Lower leg skin (tissue), 4 donors: ENCODE data around the gene BCAR3. TPM values are rescaled to one million over a fixed set of nuclear protein-coding genes. Genes with fewer than 3 reads are reported as not detected.

ENCODE experiments used
- DNase-seq, 2 donors: peaks; one replicate each; pipeline ENCODE4 v3.0.0-alpha.2; 2019; ENCODE audit warnings: low spot score in 2 of 2
- H3K4me3 ChIP-seq: fragments of 200-600 bp; sonication (generic); 2 replicates; pipeline ENCODE4 v1.5.1; 2017; ENCODE audit warnings: mild to moderate bottlenecking, low read depth; ENCODE audit not compliant: poor library complexity, severe bottlenecking
- CTCF ChIP-seq, 3 donors: fragments of 450-650 bp; IDR thresholded peaks; one replicate each; pipeline ENCODE4 v1.5.1; 2016; ENCODE audit warnings: antibody characterized with exemption in 3 of 3, mild to moderate bottlenecking in 3 of 3, moderate library complexity in 2 of 3
- POLR2A ChIP-seq, 2 donors: fragments of 450-650 bp; IDR thresholded peaks; one replicate each; pipeline ENCODE4 v1.6.1; 2016 to 2017; ENCODE audit warnings: antibody characterized with exemption in 2 of 2, mild to moderate bottlenecking in 1 of 2, moderate library complexity in 1 of 2
- WGBS, 2 donors: methylation state at CpG; one replicate each; pipeline ENCODE4 v1.1.5; 2018; 5-methylcytosine and 5-hydroxymethylcytosine counted together
- intact Hi-C: fragments of 100-400 bp; cut with DNase I; formaldehyde crosslinking; loops from one replicate; pipeline ENCODE4 v1.15.0; 2023; ENCODE audit warnings: low total_unique reads
- total RNA-seq, 4 donors: library from RNA; depleted of rRNA; stranded (reverse); fragments of >200 nt; gene quantifications; one replicate each; pipeline ENCODE4 v1.1.0, GENCODE V29; 2016

BCAR3 gene
- total RNA-seq, 4 donors from 2014 or later = 41.8 to 57.5 (median 45.8) TPM

GRCh38 chr1:93723733-93724270 lies 42.2 kb upstream of the BCAR3 start:
- 89 to 95% methylated on average over 5 of the region's 5 CpGs for WGBS, 2 donors
- intact Hi-C loops = no loop called here
- H3K4me3 ChIP-seq = no peak overlapping the region
- DNase-seq = peak in 1 of 2 donors; percentile 29
- no peak for TF ChIP-seq CTCF (IDR thresholded peaks at IDR 0.05)

- 66 to 81% methylated on average over 6 of the region's 6 CpGs for WGBS, 2 donors
- TF ChIP-seq POLR2A (IDR thresholded peaks at IDR 0.05) = no peak
- TF ChIP-seq CTCF (IDR thresholded peaks at IDR 0.05) = no peak
- DNase-seq = peak in 1 of 2 donors; percentile 58
- intact Hi-C loops = no loop called here
- H3K4me3 ChIP-seq = no peak overlapping the region
Measured at GRCh38 chr1:93723110-93723509, 41.5 kb upstream of the BCAR3 start.

GRCh38 chr1:93722081-93723031 lies 40.7 kb upstream of the BCAR3 start:
- WGBS, 2 donors = 68 to 75% methylated on average over 20 to 21 of the region's 21 CpGs
- peak in 1 of 2 donors; percentile 77 for DNase-seq
- TF ChIP-seq POLR2A (IDR thresholded peaks at IDR 0.05) (no peak), CTCF (IDR thresholded peaks at IDR 0.05) (no peak)
- no peak overlapping the region for H3K4me3 ChIP-seq
- intact Hi-C loops = no loop called here

- no peak overlapping the region for H3K4me3 ChIP-seq
- intact Hi-C loops = no loop called here
- WGBS, 2 donors = 86 to 96% methylated on average over 7 of the region's 7 CpGs
- peak in 1 of 2 donors; percentile 69 for DNase-seq
- TF ChIP-seq POLR2A (IDR thresholded peaks at IDR 0.05) (no peak), CTCF (IDR thresholded peaks at IDR 0.05) (no peak)
Measured at GRCh38 chr1:93720956-93721626, 39.5 kb upstream of the BCAR3 start.

- DNase-seq = no peak
- intact Hi-C loops = no loop called here
- no peak overlapping the region for H3K4me3 ChIP-seq
- WGBS, 2 donors = 92 to 96% methylated on average over 7 of the region's 7 CpGs
- TF ChIP-seq POLR2A (IDR thresholded peaks at IDR 0.05) = no peak
- TF ChIP-seq CTCF (IDR thresholded peaks at IDR 0.05) = no peak
Measured at GRCh38 chr1:93717640-93718039, 36.0 kb upstream of the BCAR3 start.
